HG03354 (cell line): ENCODE measurements around the gene UBXN2A.
"Not testable (repeated sequence)": the region's sequence is repeated elsewhere in the genome, so short reads cannot be mapped to it uniquely, and the experiment has no call there.

Source experiments
- ATAC-seq: cut with Tn5 transposase; IDR thresholded peaks from one replicate; pipeline ENCODE4 v1.9.1; 2021; ENCODE audit warnings: mild to moderate bottlenecking; ENCODE audit not compliant: unreplicated experiment, poor library complexity, severe bottlenecking

UBXN2A gene

GRCh38 chr2:24010477-24011249, 70.4 kb downstream of the UBXN2A start:
- ATAC-seq: no peak

GRCh38 chr2:24011250-24012104, 71.2 kb downstream of the UBXN2A start:
- no peak for ATAC-seq

GRCh38 chr2:24012521-24013188, 72.4 kb downstream of the UBXN2A start:
- ATAC-seq: no peak

- ATAC-seq: not testable (repeated sequence)
Observed at GRCh38 chr2:24014902-24015301, 74.6 kb downstream of the UBXN2A start.

GRCh38 chr2:24015562-24016375, 75.5 kb downstream of the UBXN2A start:
- ATAC-seq: no peak

- ATAC-seq: no peak
Observed at GRCh38 chr2:24016376-24016761, 76.1 kb downstream of the UBXN2A start.

GRCh38 chr2:24016853-24017703, 76.8 kb downstream of the UBXN2A start:
- no peak for ATAC-seq

- no peak for ATAC-seq
Observed at GRCh38 chr2:24017711-24018110, 77.4 kb downstream of the UBXN2A start.

- no peak for ATAC-seq
Observed at GRCh38 chr2:24018241-24018640, 78.0 kb downstream of the UBXN2A start.

GRCh38 chr2:24019729-24020128, 79.5 kb downstream of the UBXN2A start:
- no peak for ATAC-seq

GRCh38 chr2:24020244-24020643, 80.0 kb downstream of the UBXN2A start:
- ATAC-seq: no peak

- ATAC-seq: no peak
Observed at GRCh38 chr2:24021122-24021998, 81.1 kb downstream of the UBXN2A start.

GRCh38 chr2:24022324-24022974, 82.2 kb downstream of the UBXN2A start:
- no peak for ATAC-seq

GRCh38 chr2:24022975-24023575, 82.8 kb downstream of the UBXN2A start:
- no peak for ATAC-seq

GRCh38 chr2:24024018-24024417, 83.8 kb downstream of the UBXN2A start:
- ATAC-seq: no peak

GRCh38 chr2:24024996-24025663, 84.9 kb downstream of the UBXN2A start:
- no peak for ATAC-seq
